Measurements from ENCODE around the gene NCBP1.

The NCBP1 gene

GRCh38 chr9:97660340-97660739, 26.7 kb downstream of the NCBP1 start:
- H3K36me3 ChIP-seq (replicated peaks in 1 of 2; ENCODE audit: control insufficient read depth in 2 of 2, insufficient read depth in 2 of 2, low read length in 2 of 2): peaks cover 28 to 97% of the 10 kb centered on the region in 2 donors
- DNase-seq (ENCODE audit: low spot score): no peak

GRCh38 chr9:97660847-97661246, 27.2 kb downstream of the NCBP1 start:
- H3K14ac ChIP-seq (ENCODE audit: low read length): no peak overlapping the region
- H3K23ac ChIP-seq (ENCODE audit: low read depth, low read length, poor library complexity): no peak overlapping the region
- no peaks in the 10 kb centered on the region for H3K27me3 ChIP-seq (ENCODE audit: control insufficient read depth in 3 of 3, insufficient read depth in 3 of 3, low read depth in 1 of 3, low read length in 3 of 3)
- no peak overlapping the region for H3K27ac ChIP-seq (replicated peaks; ENCODE audit: low read length)
- no peak overlapping the region for H2BK12ac ChIP-seq (ENCODE audit: low read length)
- no peak overlapping the region for H3K4me2 ChIP-seq (ENCODE audit: insufficient read depth, low read length, poor library complexity, severe bottlenecking)
- no CpG with 5 or more reads among the region's 2 CpGs for WGBS, 2 donors (ENCODE audit: extremely low coverage in 2 of 2, insufficient read length in 2 of 2, insufficient replicate concordance in 1 of 2)
- DNase-seq (ENCODE audit: low spot score): no peak
- H2BK120ac ChIP-seq (ENCODE audit: low read depth, low read length): no peak overlapping the region
- H3K4me1 ChIP-seq (ENCODE audit: control insufficient read depth in 2 of 2, insufficient read depth in 1 of 2, low read depth in 1 of 2, low read length in 2 of 2): no peaks in the 10 kb centered on the region
- H4K8ac ChIP-seq (ENCODE audit: low read depth, low read length): no peak overlapping the region
- no peak overlapping the region for H2BK5ac ChIP-seq (ENCODE audit: low read length)
- peaks cover 28 to 97% of the 10 kb centered on the region in 2 donors for H3K36me3 ChIP-seq (replicated peaks in 1 of 2; ENCODE audit: control insufficient read depth in 2 of 2, insufficient read depth in 2 of 2, low read length in 2 of 2)
- H3K79me1 ChIP-seq (ENCODE audit: low read depth, low read length): no peaks in the 10 kb centered on the region
- H2AK5ac ChIP-seq (ENCODE audit: low read depth, low read length): no peak overlapping the region
- H3K4me3 ChIP-seq (ENCODE audit: low read length in 2 of 2): no peak overlapping the region
- no peak overlapping the region for H4K91ac ChIP-seq (ENCODE audit: low read depth, low read length, poor library complexity)
- H2BK15ac ChIP-seq (ENCODE audit: low read length): no peak overlapping the region
- H3K18ac ChIP-seq (ENCODE audit: low read length): no peak overlapping the region
- H3K9ac ChIP-seq (ENCODE audit: low read depth, low read length, poor library complexity): no peak overlapping the region
- H2AFZ ChIP-seq (ENCODE audit: low read length): no peak overlapping the region
- no peaks in the 10 kb centered on the region for H3K9me3 ChIP-seq (replicated peaks in 1 of 2; ENCODE audit: control insufficient read depth in 2 of 2, insufficient read depth in 1 of 2, low read depth in 1 of 2, low read length in 2 of 2)
- no peak overlapping the region for H3K4ac ChIP-seq (ENCODE audit: low read length)

More at GRCh38 chr9:97660340-97660739, 26.7 kb downstream of the NCBP1 start:
- H3K4me1 ChIP-seq (ENCODE audit: control insufficient read depth in 2 of 2, insufficient read depth in 1 of 2, low read depth in 1 of 2, low read length in 2 of 2): no peaks in the 10 kb centered on the region
- H4K91ac ChIP-seq (ENCODE audit: low read depth, low read length, poor library complexity): no peak overlapping the region
- H4K8ac ChIP-seq (ENCODE audit: low read depth, low read length): no peak overlapping the region
- no peak overlapping the region for H3K4me2 ChIP-seq (ENCODE audit: insufficient read depth, low read length, poor library complexity, severe bottlenecking)
- H3K4me3 ChIP-seq (ENCODE audit: low read length in 2 of 2): no peak overlapping the region
- H2BK5ac ChIP-seq (ENCODE audit: low read length): no peak overlapping the region
- no peaks in the 10 kb centered on the region for H3K9me3 ChIP-seq (replicated peaks in 1 of 2; ENCODE audit: control insufficient read depth in 2 of 2, insufficient read depth in 1 of 2, low read depth in 1 of 2, low read length in 2 of 2)
- H3K18ac ChIP-seq (ENCODE audit: low read length): no peak overlapping the region
- H3K4ac ChIP-seq (ENCODE audit: low read length): no peak overlapping the region
- no CpG with 5 or more reads among the region's 5 CpGs for WGBS, 2 donors (ENCODE audit: extremely low coverage in 2 of 2, insufficient read length in 2 of 2, insufficient replicate concordance in 1 of 2)
- H3K9ac ChIP-seq (ENCODE audit: low read depth, low read length, poor library complexity): no peak overlapping the region
- H3K23ac ChIP-seq (ENCODE audit: low read depth, low read length, poor library complexity): no peak overlapping the region
- no peaks in the 10 kb centered on the region for H3K27me3 ChIP-seq (ENCODE audit: control insufficient read depth in 3 of 3, insufficient read depth in 3 of 3, low read depth in 1 of 3, low read length in 3 of 3)
- no peak overlapping the region for H2AK5ac ChIP-seq (ENCODE audit: low read depth, low read length)
- no peak overlapping the region for H2BK15ac ChIP-seq (ENCODE audit: low read length)
- H3K27ac ChIP-seq (replicated peaks; ENCODE audit: low read length): no peak overlapping the region
- no peaks in the 10 kb centered on the region for H3K79me1 ChIP-seq (ENCODE audit: low read depth, low read length)
- no peak overlapping the region for H3K14ac ChIP-seq (ENCODE audit: low read length)
- no peak overlapping the region for H2BK12ac ChIP-seq (ENCODE audit: low read length)
- no peak overlapping the region for H2AFZ ChIP-seq (ENCODE audit: low read length)
- no peak overlapping the region for H2BK120ac ChIP-seq (ENCODE audit: low read depth, low read length)

GRCh38 chr9:97665742-97666141, 32.1 kb downstream of the NCBP1 start:
- Histone ChIP-seq H3K9ac (ENCODE audit: low read depth, low read length, poor library complexity) (no peak overlapping the region), H3K79me1 (ENCODE audit: low read depth, low read length) (no peaks in the 10 kb centered on the region)
- no CpG with 5 or more reads among the region's 3 CpGs for WGBS, 2 donors (ENCODE audit: extremely low coverage in 2 of 2, insufficient read length in 2 of 2, insufficient replicate concordance in 1 of 2)

GRCh38 chr9:97666907-97667686, 33.5 kb downstream of the NCBP1 start:
- H3K9ac ChIP-seq (ENCODE audit: low read depth, low read length, poor library complexity): no peak overlapping the region
- H3K9me3 ChIP-seq (replicated peaks in 1 of 2; ENCODE audit: control insufficient read depth in 2 of 2, insufficient read depth in 1 of 2, low read depth in 1 of 2, low read length in 2 of 2): no peaks in the 10 kb centered on the region
- H4K8ac ChIP-seq (ENCODE audit: low read depth, low read length): no peak overlapping the region
- H4K91ac ChIP-seq (ENCODE audit: low read depth, low read length, poor library complexity): no peak overlapping the region
- no peak overlapping the region for H3K18ac ChIP-seq (ENCODE audit: low read length)
- no peak overlapping the region for H3K4ac ChIP-seq (ENCODE audit: low read length)
- no peaks in the 10 kb centered on the region for H3K4me1 ChIP-seq (ENCODE audit: control insufficient read depth in 2 of 2, insufficient read depth in 1 of 2, low read depth in 1 of 2, low read length in 2 of 2)
- no peak overlapping the region for H2AFZ ChIP-seq (ENCODE audit: low read length)
- no peak overlapping the region for H3K14ac ChIP-seq (ENCODE audit: low read length)
- H3K27ac ChIP-seq (replicated peaks; ENCODE audit: low read length): no peak overlapping the region
- H3K36me3 ChIP-seq (replicated peaks in 1 of 2; ENCODE audit: control insufficient read depth in 2 of 2, insufficient read depth in 2 of 2, low read length in 2 of 2): peaks cover 32 to 98% of the 10 kb centered on the region in 2 donors
- no CpG with 5 or more reads among the region's 5 CpGs for WGBS, 2 donors (ENCODE audit: extremely low coverage in 2 of 2, insufficient read length in 2 of 2, insufficient replicate concordance in 1 of 2)
- no peaks in the 10 kb centered on the region for H3K79me1 ChIP-seq (ENCODE audit: low read depth, low read length)
- no peak for DNase-seq (ENCODE audit: low spot score)
- no peak overlapping the region for H2BK120ac ChIP-seq (ENCODE audit: low read depth, low read length)
- no peak overlapping the region for H3K23ac ChIP-seq (ENCODE audit: low read depth, low read length, poor library complexity)
- no peak overlapping the region for H2BK5ac ChIP-seq (ENCODE audit: low read length)
- no peak overlapping the region for H2AK5ac ChIP-seq (ENCODE audit: low read depth, low read length)
- no peak overlapping the region for H2BK15ac ChIP-seq (ENCODE audit: low read length)
- no peak overlapping the region for H3K4me3 ChIP-seq (ENCODE audit: low read length in 2 of 2)
- H2BK12ac ChIP-seq (ENCODE audit: low read length): no peak overlapping the region
- H3K27me3 ChIP-seq (ENCODE audit: control insufficient read depth in 3 of 3, insufficient read depth in 3 of 3, low read depth in 1 of 3, low read length in 3 of 3): no peaks in the 10 kb centered on the region
- H3K4me2 ChIP-seq (ENCODE audit: insufficient read depth, low read length, poor library complexity, severe bottlenecking): no peak overlapping the region

More at GRCh38 chr9:97665742-97666141, 32.1 kb downstream of the NCBP1 start:
- no peaks in the 10 kb centered on the region for H3K27me3 ChIP-seq (ENCODE audit: control insufficient read depth in 3 of 3, insufficient read depth in 3 of 3, low read depth in 1 of 3, low read length in 3 of 3)
- no peak overlapping the region for H4K8ac ChIP-seq (ENCODE audit: low read depth, low read length)
- no peaks in the 10 kb centered on the region for H3K9me3 ChIP-seq (replicated peaks in 1 of 2; ENCODE audit: control insufficient read depth in 2 of 2, insufficient read depth in 1 of 2, low read depth in 1 of 2, low read length in 2 of 2)
- H2BK5ac ChIP-seq (ENCODE audit: low read length): no peak overlapping the region
- no peak overlapping the region for H2BK12ac ChIP-seq (ENCODE audit: low read length)
- no peak overlapping the region for H2BK15ac ChIP-seq (ENCODE audit: low read length)
- no peak overlapping the region for H3K14ac ChIP-seq (ENCODE audit: low read length)
- no peak overlapping the region for H3K18ac ChIP-seq (ENCODE audit: low read length)
- H3K36me3 ChIP-seq (replicated peaks in 1 of 2; ENCODE audit: control insufficient read depth in 2 of 2, insufficient read depth in 2 of 2, low read length in 2 of 2): peaks cover 31 to 98% of the 10 kb centered on the region in 2 donors
- no peak overlapping the region for H2BK120ac ChIP-seq (ENCODE audit: low read depth, low read length)
- H3K27ac ChIP-seq (replicated peaks; ENCODE audit: low read length): no peak overlapping the region
- no peak overlapping the region for H2AFZ ChIP-seq (ENCODE audit: low read length)
- H3K23ac ChIP-seq (ENCODE audit: low read depth, low read length, poor library complexity): no peak overlapping the region
- H4K91ac ChIP-seq (ENCODE audit: low read depth, low read length, poor library complexity): no peak overlapping the region
- H3K4me3 ChIP-seq (ENCODE audit: low read length in 2 of 2): no peak overlapping the region
- no peak overlapping the region for H2AK5ac ChIP-seq (ENCODE audit: low read depth, low read length)
- H3K4me2 ChIP-seq (ENCODE audit: insufficient read depth, low read length, poor library complexity, severe bottlenecking): no peak overlapping the region
- DNase-seq (ENCODE audit: low spot score): no peak
- H3K4me1 ChIP-seq (ENCODE audit: control insufficient read depth in 2 of 2, insufficient read depth in 1 of 2, low read depth in 1 of 2, low read length in 2 of 2): no peaks in the 10 kb centered on the region
- H3K4ac ChIP-seq (ENCODE audit: low read length): no peak overlapping the region
